GM13977 (cell line): ENCODE data around the gene ACACA.

Experiments
- DNase-seq: peaks from one replicate; pipeline ENCODE4 v3.0.0; 2012; ENCODE audit warnings: low spot score
- CTCF ChIP-seq: IDR thresholded peaks from 2 replicates; pipeline ENCODE4 v1.5.1; 2012; ENCODE audit warnings: mild to moderate bottlenecking, control low read depth; ENCODE audit not compliant: insufficient read depth; ENCODE audit errors: extremely low read depth, missing control alignments
- in situ Hi-C: fragments of 300-500 bp; cut with MboI; formaldehyde crosslinking; loops from one replicate; pipeline ENCODE4 v1.12.0; 2022; ENCODE audit warnings: low sequenced_read_pairs, low pct_unique_long_range_greater_than_20kb, mixed read lengths, inconsistent platforms; ENCODE audit not compliant: unreplicated experiment

ACACA gene

DNA sequence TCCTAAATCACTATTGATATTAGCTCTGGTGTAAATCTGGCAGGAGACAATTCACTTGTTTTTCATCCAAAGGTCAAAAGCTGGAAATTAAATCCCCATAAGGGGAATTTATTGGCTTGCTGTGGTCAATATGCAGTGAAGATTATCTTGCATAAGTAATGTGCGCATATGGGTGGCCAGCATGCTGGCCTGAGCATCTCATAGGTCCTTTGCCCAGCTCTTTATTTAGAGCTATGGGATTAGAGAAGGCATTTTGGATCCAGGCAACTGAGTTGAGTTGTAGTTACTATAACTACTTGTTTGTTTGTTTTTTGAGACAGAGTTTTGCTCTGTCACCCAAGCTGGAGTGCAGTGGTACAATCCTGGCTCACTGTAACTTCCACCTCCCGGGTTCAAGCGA, 347.1 kb downstream of the ACACA start:
- no peak for TF ChIP-seq CTCF
- no peak for DNase-seq
- in situ Hi-C loops = no loop called here

- in situ Hi-C loops = no loop called here
- no peak for TF ChIP-seq CTCF
These were observed 350.0 kb downstream of the ACACA start for GRCh38 chr17:37056622-37057021.

DNA sequence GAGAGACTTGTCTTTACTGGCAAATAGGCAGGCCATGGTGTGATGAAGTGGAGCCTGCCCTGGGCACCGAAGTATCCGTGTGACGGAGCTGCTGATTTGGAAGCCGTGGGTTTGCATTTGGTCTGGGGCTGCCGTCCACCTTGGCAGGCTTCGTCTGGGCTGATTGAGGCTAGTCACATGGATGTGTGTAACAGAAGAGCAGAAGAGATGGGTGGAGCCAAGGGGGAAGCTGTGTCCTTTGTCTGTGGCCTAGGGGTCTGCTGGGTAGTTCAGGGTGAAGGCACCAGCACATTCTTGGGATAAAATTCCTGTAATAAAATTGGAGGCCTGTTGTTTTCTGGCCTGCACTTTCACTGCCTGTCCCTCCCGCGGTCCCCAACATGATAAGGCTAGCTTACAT, 351.7 kb downstream of the ACACA start:
- in situ Hi-C loops = no loop called here
- no peak for DNase-seq
- TF ChIP-seq CTCF = no peak

More at GRCh38 chr17:37056622-37057021, 350.0 kb downstream of the ACACA start:
- no peak for DNase-seq

GRCh38 chr17:37052450-37052849, 354.2 kb downstream of the ACACA start:
- no peak for DNase-seq
- in situ Hi-C loops = no loop called here
- TF ChIP-seq CTCF = no peak

DNA sequence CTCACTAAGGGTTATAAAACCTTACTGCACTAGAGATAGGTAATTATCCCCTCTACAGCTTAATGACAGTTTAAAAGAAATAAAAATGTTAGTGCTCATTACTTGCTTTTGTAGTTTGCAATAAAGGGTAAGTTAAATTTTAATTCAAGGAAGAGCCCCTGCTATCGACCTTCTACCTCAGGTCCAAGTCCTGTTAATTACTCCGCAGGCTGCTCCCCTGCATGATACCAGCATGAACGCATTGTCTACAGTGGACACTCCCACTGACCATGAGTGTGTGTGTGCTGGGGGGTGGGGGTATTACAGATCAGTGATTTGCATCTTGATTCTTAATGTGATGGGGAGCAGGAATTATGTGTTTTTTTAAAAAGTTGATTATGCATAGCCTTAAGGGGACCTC, 354.8 kb downstream of the ACACA start:
- in situ Hi-C loops = no loop called here
- TF ChIP-seq CTCF = no peak

GRCh38 chr17:37051381-37051780, 355.3 kb downstream of the ACACA start:
- in situ Hi-C loops = no loop called here
- no peak for DNase-seq
- no peak for TF ChIP-seq CTCF

More for the DNA sequence above, 354.8 kb downstream of the ACACA start:
- no peak for DNase-seq

DNA sequence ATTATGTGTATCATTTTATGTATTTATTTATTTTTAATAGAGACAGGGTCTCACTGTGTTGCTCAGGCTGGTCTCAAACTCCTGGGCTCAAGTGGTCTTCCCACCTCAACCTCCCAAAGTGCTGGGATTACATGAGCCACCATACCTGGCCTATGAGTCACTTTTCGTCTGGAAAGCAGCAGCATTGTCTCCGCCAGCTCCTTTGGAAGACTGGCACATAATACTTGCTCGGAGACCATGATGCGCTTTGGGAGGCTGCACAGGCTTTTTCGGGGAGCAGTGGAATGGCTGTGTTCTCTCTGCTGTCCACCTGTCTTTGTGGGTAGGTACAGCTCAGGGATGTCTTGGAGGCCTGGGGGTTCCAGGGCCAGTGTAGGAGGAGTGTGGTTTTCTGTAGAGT, 355.7 kb downstream of the ACACA start:
- in situ Hi-C loops = no loop called here
- DNase-seq = no peak
- no peak for TF ChIP-seq CTCF
